ENCODE results near the gene CCDC171. TPM values are rescaled to one million over a fixed set of nuclear protein-coding genes. Genes with fewer than 3 reads are reported as not detected.

The CCDC171 gene
- total RNA-seq, 1 donor from 2014 or later: 1.2 TPM

DNA sequence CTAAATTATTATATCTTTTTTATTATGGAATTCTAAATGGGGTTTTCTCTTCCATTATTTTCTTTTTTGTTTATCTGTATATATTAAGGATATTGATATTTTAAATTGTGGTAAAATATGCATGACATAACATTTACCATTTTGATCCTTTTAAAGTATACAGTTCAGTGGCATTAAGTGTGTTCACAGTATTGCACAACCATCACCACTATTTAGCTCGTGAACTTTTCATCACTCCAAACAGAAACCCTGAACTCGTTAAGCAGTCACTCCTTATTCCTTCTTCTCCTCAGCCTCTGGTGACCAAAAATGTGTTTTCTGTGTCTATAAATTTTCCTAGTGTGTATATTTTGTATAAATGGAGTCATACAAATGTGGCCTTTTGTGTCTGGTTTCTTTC is 188.2 kb downstream of the CCDC171 start:
- H3K27me3 ChIP-seq (ENCODE audit: insufficient read depth, low read length): no peaks in the 10 kb centered on the region
- no peak for FAIRE-seq
- H2AFZ ChIP-seq (ENCODE audit: low read depth, low read length): no peak overlapping the region
- no peak for DNase-seq (ENCODE audit: low read depth)
- H3K9me3 Mint-ChIP-seq (ENCODE audit: unreplicated experiment): no peaks in the 10 kb centered on the region
- no peak overlapping the region for H3K9ac ChIP-seq (ENCODE audit: low read length)
- no peaks in the 10 kb centered on the region for H3K79me2 ChIP-seq (ENCODE audit: insufficient read depth, low read length)
- no peaks in the 10 kb centered on the region for H3K4me1 Mint-ChIP-seq (ENCODE audit: low read depth, unreplicated experiment)
- no peak overlapping the region for H3K4me3 ChIP-seq (ENCODE audit: insufficient read depth, low read depth, low read length)
- no peaks in the 10 kb centered on the region for H3K36me3 Mint-ChIP-seq (ENCODE audit: low read depth, unreplicated experiment)
- H3K4me2 ChIP-seq (ENCODE audit: low read length): no peak overlapping the region
- no peak overlapping the region for H3K4me3 Mint-ChIP-seq (ENCODE audit: unreplicated experiment)
- no peaks in the 10 kb centered on the region for H4K20me1 ChIP-seq (ENCODE audit: insufficient read depth, low read length)
- no peaks in the 10 kb centered on the region for H3K27me3 Mint-ChIP-seq (ENCODE audit: low read depth, unreplicated experiment)
- no peaks in the 10 kb centered on the region for H3K4me1 ChIP-seq (ENCODE audit: insufficient read depth, low read length)
- H3K27ac Mint-ChIP-seq (ENCODE audit: unreplicated experiment): no peak overlapping the region
- no peaks in the 10 kb centered on the region for H3K36me3 ChIP-seq (ENCODE audit: insufficient read depth, low read length)
- no peaks in the 10 kb centered on the region for H3K9me3 ChIP-seq (ENCODE audit: insufficient read depth, low read depth, low read length)
- no peak for TF ChIP-seq EZH2 (IDR thresholded peaks at IDR 0.05; ENCODE audit: insufficient read depth, low read length)
- no peak for TF ChIP-seq CTCF (IDR thresholded peaks at IDR 0.05; ENCODE audit: insufficient read depth, low read depth, low read length)
- H3K27ac ChIP-seq (ENCODE audit: low read depth, low read length): no peak overlapping the region

DNA sequence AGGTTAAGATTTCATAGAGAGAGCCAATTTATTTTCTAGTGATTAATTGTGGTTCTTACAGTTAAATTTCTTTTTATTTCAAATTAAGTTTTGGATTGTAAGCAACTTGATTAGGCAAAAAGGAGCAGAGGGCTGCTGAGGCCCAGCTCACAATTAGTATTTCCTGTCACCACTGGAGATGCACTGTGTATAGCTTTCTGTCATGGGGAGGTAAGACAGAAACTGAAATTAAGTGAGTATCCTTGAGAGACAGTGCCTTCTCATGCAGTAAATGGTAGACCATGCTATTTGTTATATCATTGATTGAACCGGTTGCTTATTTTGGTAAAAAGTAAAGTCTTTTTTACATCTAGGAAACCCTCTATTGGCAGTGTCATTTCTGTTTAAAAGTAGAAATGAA is 190.7 kb downstream of the CCDC171 start:
- no peaks in the 10 kb centered on the region for H4K20me1 ChIP-seq (ENCODE audit: insufficient read depth, low read length)
- DNase-seq (ENCODE audit: low read depth) (no peak), FAIRE-seq (no peak)
- TF ChIP-seq CTCF (IDR thresholded peaks at IDR 0.05; ENCODE audit: insufficient read depth, low read depth, low read length) (no peak), EZH2 (IDR thresholded peaks at IDR 0.05; ENCODE audit: insufficient read depth, low read length) (no peak)
- H3K36me3 Mint-ChIP-seq (ENCODE audit: low read depth, unreplicated experiment): no peaks in the 10 kb centered on the region
- no peaks in the 10 kb centered on the region for H3K4me1 ChIP-seq (ENCODE audit: insufficient read depth, low read length)
- no peak overlapping the region for H3K9ac ChIP-seq (ENCODE audit: low read length)
- H3K79me2 ChIP-seq (ENCODE audit: insufficient read depth, low read length): no peaks in the 10 kb centered on the region
- no peaks in the 10 kb centered on the region for H3K27me3 ChIP-seq (ENCODE audit: insufficient read depth, low read length)
- no peak overlapping the region for H3K27ac Mint-ChIP-seq (ENCODE audit: unreplicated experiment)
- H3K4me3 Mint-ChIP-seq (ENCODE audit: unreplicated experiment): no peak overlapping the region
- no peaks in the 10 kb centered on the region for H3K27me3 Mint-ChIP-seq (ENCODE audit: low read depth, unreplicated experiment)
- H3K4me1 Mint-ChIP-seq (ENCODE audit: low read depth, unreplicated experiment): no peaks in the 10 kb centered on the region
- no peak overlapping the region for H3K27ac ChIP-seq (ENCODE audit: low read depth, low read length)
- no peak overlapping the region for H3K4me2 ChIP-seq (ENCODE audit: low read length)
- no peak overlapping the region for H2AFZ ChIP-seq (ENCODE audit: low read depth, low read length)
- no peaks in the 10 kb centered on the region for H3K36me3 ChIP-seq (ENCODE audit: insufficient read depth, low read length)
- no peaks in the 10 kb centered on the region for H3K9me3 ChIP-seq (ENCODE audit: insufficient read depth, low read depth, low read length)
- peaks cover 5% of the 10 kb centered on the region for H3K9me3 Mint-ChIP-seq (ENCODE audit: unreplicated experiment)
- no peak overlapping the region for H3K4me3 ChIP-seq (ENCODE audit: insufficient read depth, low read depth, low read length)

DNA sequence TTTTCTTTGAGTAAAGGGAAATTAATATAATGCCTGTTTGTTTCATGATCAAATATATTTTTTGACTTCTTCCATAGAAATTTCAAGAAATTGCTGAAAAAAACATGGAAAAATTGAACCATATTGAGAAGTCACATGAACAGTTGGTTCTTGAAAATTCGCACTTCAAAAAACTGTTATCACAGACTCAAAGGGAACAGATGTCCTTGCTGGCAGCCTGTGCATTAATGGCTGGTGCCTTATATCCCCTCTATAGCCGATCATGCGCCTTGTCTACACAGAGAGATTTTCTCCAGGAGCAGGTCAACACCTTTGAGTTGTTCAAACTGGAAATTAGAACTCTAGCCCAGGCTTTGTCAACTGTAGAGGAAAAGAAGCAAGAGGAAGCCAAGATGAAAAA is 191.4 kb downstream of the CCDC171 start:
- Mint-ChIP-seq H3K4me1 (ENCODE audit: low read depth, unreplicated experiment) (no peaks in the 10 kb centered on the region), H3K27ac (ENCODE audit: unreplicated experiment) (no peak overlapping the region), H3K36me3 (ENCODE audit: low read depth, unreplicated experiment) (no peaks in the 10 kb centered on the region), H3K9me3 (ENCODE audit: unreplicated experiment) (peaks cover 5% of the 10 kb centered on the region), H3K4me3 (ENCODE audit: unreplicated experiment) (no peak overlapping the region), H3K27me3 (ENCODE audit: low read depth, unreplicated experiment) (no peaks in the 10 kb centered on the region)
- Histone ChIP-seq H3K9ac (ENCODE audit: low read length) (no peak overlapping the region), H3K27me3 (ENCODE audit: insufficient read depth, low read length) (no peaks in the 10 kb centered on the region), H2AFZ (ENCODE audit: low read depth, low read length) (no peak overlapping the region), H3K4me3 (ENCODE audit: insufficient read depth, low read depth, low read length) (no peak overlapping the region), H3K4me1 (ENCODE audit: insufficient read depth, low read length) (no peaks in the 10 kb centered on the region), H4K20me1 (ENCODE audit: insufficient read depth, low read length) (no peaks in the 10 kb centered on the region), H3K36me3 (ENCODE audit: insufficient read depth, low read length) (no peaks in the 10 kb centered on the region), H3K27ac (ENCODE audit: low read depth, low read length) (no peak overlapping the region), H3K4me2 (ENCODE audit: low read length) (no peak overlapping the region), H3K79me2 (ENCODE audit: insufficient read depth, low read length) (no peaks in the 10 kb centered on the region), H3K9me3 (ENCODE audit: insufficient read depth, low read depth, low read length) (no peaks in the 10 kb centered on the region)
- FAIRE-seq (no peak), DNase-seq (ENCODE audit: low read depth) (no peak)
- no peak for TF ChIP-seq EZH2 (IDR thresholded peaks at IDR 0.05; ENCODE audit: insufficient read depth, low read length)
- no peak for TF ChIP-seq CTCF (IDR thresholded peaks at IDR 0.05; ENCODE audit: insufficient read depth, low read depth, low read length)

Measured in astrocyte (in vitro differentiated cells and primary cell).